Measurements from ENCODE around the gene OTOA.
"Not testable (repeated sequence)": the region's sequence is repeated elsewhere in the genome, so short reads cannot be mapped to it uniquely, and the experiment has no call there.

OTOA gene

GRCh38 chr16:21641916-21642315, 21.9 kb upstream of the OTOA start:
- DNase-seq (ENCODE audit: low read depth in 2 of 2): no peak

GRCh38 chr16:21642861-21643260, 20.9 kb upstream of the OTOA start:
- DNase-seq (ENCODE audit: low read depth in 2 of 2): no peak

GRCh38 chr16:21643785-21644184, 20.0 kb upstream of the OTOA start:
- DNase-seq (ENCODE audit: low read depth in 2 of 2): no peak

GRCh38 chr16:21644674-21645073, 19.1 kb upstream of the OTOA start:
- no peak for DNase-seq (ENCODE audit: low read depth in 2 of 2)

GRCh38 chr16:21645261-21645721, 18.5 kb upstream of the OTOA start:
- DNase-seq (ENCODE audit: low read depth in 2 of 2): peak in 1 of 2 donors; percentile 17

GRCh38 chr16:21646091-21646490, 17.7 kb upstream of the OTOA start:
- DNase-seq (ENCODE audit: low read depth in 2 of 2): no peak

GRCh38 chr16:21646721-21647561, 16.8 kb upstream of the OTOA start:
- DNase-seq (ENCODE audit: low read depth in 2 of 2): peak; percentile 30 to 59

- no peak for DNase-seq (ENCODE audit: low read depth in 2 of 2)
Observed at GRCh38 chr16:21647562-21648164, 16.1 kb upstream of the OTOA start.

GRCh38 chr16:21649826-21650406, 13.9 kb upstream of the OTOA start:
- not testable (repeated sequence) for DNase-seq (ENCODE audit: low read depth in 2 of 2)

- no peak for DNase-seq (ENCODE audit: low read depth in 2 of 2)
Observed at GRCh38 chr16:21650521-21650920, 13.2 kb upstream of the OTOA start.

- no peak for DNase-seq (ENCODE audit: low read depth in 2 of 2)
Observed at GRCh38 chr16:21651515-21651914, 12.3 kb upstream of the OTOA start.

- DNase-seq (ENCODE audit: low read depth in 2 of 2): no peak
Observed at GRCh38 chr16:21652453-21652852, 11.3 kb upstream of the OTOA start, which contains the start of gene IGSF6. TSS of gene IGSF6 (minus strand) at chr16:21652608. CDS start at chr16:21652598, 10 bp downstream.

- DNase-seq (ENCODE audit: low read depth in 2 of 2): no peak
Observed at GRCh38 chr16:21653571-21653970, 10.2 kb upstream of the OTOA start.

GRCh38 chr16:21654466-21654865, 9.3 kb upstream of the OTOA start:
- DNase-seq (ENCODE audit: low read depth in 2 of 2): no peak

GRCh38 chr16:21654881-21655280, 8.9 kb upstream of the OTOA start:
- DNase-seq (ENCODE audit: low read depth in 2 of 2): no peak

- peak in 1 of 2 donors; percentile 32 for DNase-seq (ENCODE audit: low read depth in 2 of 2)
Observed at GRCh38 chr16:21656795-21657768, 6.7 kb upstream of the OTOA start.

- no peak for DNase-seq (ENCODE audit: low read depth in 2 of 2)
Observed at GRCh38 chr16:21659124-21659523, 4.6 kb upstream of the OTOA start.

- DNase-seq (ENCODE audit: low read depth in 2 of 2): no peak
Observed at GRCh38 chr16:21664801-21665492, 1.2 kb downstream of the OTOA start.

- no peak for DNase-seq (ENCODE audit: low read depth in 2 of 2)
Observed at GRCh38 chr16:21666772-21667171, 3.0 kb downstream of the OTOA start.

- no peak for DNase-seq (ENCODE audit: low read depth in 2 of 2)
Observed at GRCh38 chr16:21667575-21667974, 3.8 kb downstream of the OTOA start.

- no peak for DNase-seq (ENCODE audit: low read depth in 2 of 2)
Observed at GRCh38 chr16:21673469-21673868, 9.7 kb downstream of the OTOA start.

Measured in stimulated activated CD4-positive, alpha-beta T cell treated with anti-CD3 and anti-CD28 coated beads, Interleukin-1b, Interleukin-23, amount 100 ng/mL, for 4 hours (primary cell).